ENCODE data around the gene SOX6.

Gene SOX6

GRCh38 chr11:16012125-16012751 is 344.1 kb downstream of the SOX6 start:
- no peaks in the 10 kb centered on the region for H4K20me1 ChIP-seq (ENCODE audit: control insufficient read depth, insufficient read depth, low read depth, low read length)
- H3K9me2 ChIP-seq (replicated peaks; ENCODE audit: control insufficient read depth, low read length), result no peaks in the 10 kb centered on the region
- no peaks in the 10 kb centered on the region for H3K27me3 ChIP-seq (ENCODE audit: control insufficient read depth, low read length)
- H3K9me3 ChIP-seq (ENCODE audit: control insufficient read depth, insufficient read depth, low read length), result no peaks in the 10 kb centered on the region
- no peak overlapping the region for H3K4me2 ChIP-seq (ENCODE audit: low read length)
- H3F3A ChIP-seq (ENCODE audit: control insufficient read depth, insufficient read depth), result no peaks in the 10 kb centered on the region
- no peak overlapping the region for H3K27ac ChIP-seq (ENCODE audit: low read depth, low read length)
- no peak for TF ChIP-seq EZH2phosphoT487 (IDR thresholded peaks at IDR 0.05; ENCODE audit: borderline replicate concordance, low read length)
- no peak for TF ChIP-seq CTCF (IDR thresholded peaks at IDR 0.05; ENCODE audit: low read depth, low read length, poor library complexity, severe bottlenecking)
- no peaks in the 10 kb centered on the region for H3K4me1 ChIP-seq (ENCODE audit: control insufficient read depth, low read length)
- no peak overlapping the region for H3K4me3 ChIP-seq (ENCODE audit: low read length)
- H3K79me2 ChIP-seq (ENCODE audit: control insufficient read depth, low read length), result no peaks in the 10 kb centered on the region
- H3K36me3 ChIP-seq (ENCODE audit: control insufficient read depth, low read length), result no peaks in the 10 kb centered on the region

GRCh38 chr11:16011396-16011795 is 344.9 kb downstream of the SOX6 start:
- Histone ChIP-seq H3K4me3 (ENCODE audit: low read length) (no peak overlapping the region), H3K36me3 (ENCODE audit: control insufficient read depth, low read length) (no peaks in the 10 kb centered on the region), H4K20me1 (ENCODE audit: control insufficient read depth, insufficient read depth, low read depth, low read length) (no peaks in the 10 kb centered on the region), H3F3A (ENCODE audit: control insufficient read depth, insufficient read depth) (no peaks in the 10 kb centered on the region), H3K27me3 (ENCODE audit: control insufficient read depth, low read length) (no peaks in the 10 kb centered on the region), H3K27ac (ENCODE audit: low read depth, low read length) (no peak overlapping the region), H3K9me3 (ENCODE audit: control insufficient read depth, insufficient read depth, low read length) (no peaks in the 10 kb centered on the region), H3K4me1 (ENCODE audit: control insufficient read depth, low read length) (no peaks in the 10 kb centered on the region), H3K9me2 (replicated peaks; ENCODE audit: control insufficient read depth, low read length) (no peaks in the 10 kb centered on the region), H3K79me2 (ENCODE audit: control insufficient read depth, low read length) (no peaks in the 10 kb centered on the region), H3K4me2 (ENCODE audit: low read length) (no peak overlapping the region)
- no peak for TF ChIP-seq EZH2phosphoT487 (IDR thresholded peaks at IDR 0.05; ENCODE audit: borderline replicate concordance, low read length)

GRCh38 chr11:16009021-16009420 is 347.3 kb downstream of the SOX6 start:
- no peaks in the 10 kb centered on the region for H4K20me1 ChIP-seq (ENCODE audit: control insufficient read depth, insufficient read depth, low read depth, low read length)
- no peak overlapping the region for H3K4me3 ChIP-seq (ENCODE audit: low read length)
- no peaks in the 10 kb centered on the region for H3F3A ChIP-seq (ENCODE audit: control insufficient read depth, insufficient read depth)
- no peaks in the 10 kb centered on the region for H3K9me2 ChIP-seq (replicated peaks; ENCODE audit: control insufficient read depth, low read length)
- no peaks in the 10 kb centered on the region for H3K36me3 ChIP-seq (ENCODE audit: control insufficient read depth, low read length)
- H3K79me2 ChIP-seq (ENCODE audit: control insufficient read depth, low read length), result no peaks in the 10 kb centered on the region
- TF ChIP-seq CTCF (IDR thresholded peaks at IDR 0.05; ENCODE audit: low read depth, low read length, poor library complexity, severe bottlenecking), result no peak
- TF ChIP-seq EZH2phosphoT487 (IDR thresholded peaks at IDR 0.05; ENCODE audit: borderline replicate concordance, low read length), result no peak
- H3K9me3 ChIP-seq (ENCODE audit: control insufficient read depth, insufficient read depth, low read length), result no peaks in the 10 kb centered on the region
- H3K27ac ChIP-seq (ENCODE audit: low read depth, low read length), result no peak overlapping the region
- no peak overlapping the region for H3K4me2 ChIP-seq (ENCODE audit: low read length)
- H3K27me3 ChIP-seq (ENCODE audit: control insufficient read depth, low read length), result no peaks in the 10 kb centered on the region
- no peaks in the 10 kb centered on the region for H3K4me1 ChIP-seq (ENCODE audit: control insufficient read depth, low read length)

GRCh38 chr11:16007514-16007913 is 348.8 kb downstream of the SOX6 start:
- no peak overlapping the region for H3K4me3 ChIP-seq (ENCODE audit: low read length)
- no peak overlapping the region for H3K4me2 ChIP-seq (ENCODE audit: low read length)
- no peaks in the 10 kb centered on the region for H3K4me1 ChIP-seq (ENCODE audit: control insufficient read depth, low read length)
- no peaks in the 10 kb centered on the region for H3F3A ChIP-seq (ENCODE audit: control insufficient read depth, insufficient read depth)
- no peaks in the 10 kb centered on the region for H3K9me3 ChIP-seq (ENCODE audit: control insufficient read depth, insufficient read depth, low read length)
- no peaks in the 10 kb centered on the region for H3K36me3 ChIP-seq (ENCODE audit: control insufficient read depth, low read length)
- H3K79me2 ChIP-seq (ENCODE audit: control insufficient read depth, low read length), result no peaks in the 10 kb centered on the region
- TF ChIP-seq CTCF (IDR thresholded peaks at IDR 0.05; ENCODE audit: low read depth, low read length, poor library complexity, severe bottlenecking) (no peak), EZH2phosphoT487 (IDR thresholded peaks at IDR 0.05; ENCODE audit: borderline replicate concordance, low read length) (no peak)
- no peak overlapping the region for H3K27ac ChIP-seq (ENCODE audit: low read depth, low read length)
- no peaks in the 10 kb centered on the region for H4K20me1 ChIP-seq (ENCODE audit: control insufficient read depth, insufficient read depth, low read depth, low read length)
- H3K27me3 ChIP-seq (ENCODE audit: control insufficient read depth, low read length), result no peaks in the 10 kb centered on the region
- H3K9me2 ChIP-seq (replicated peaks; ENCODE audit: control insufficient read depth, low read length), result no peaks in the 10 kb centered on the region
